LNCAP (cell line): ENCODE results near the gene THAP3.

Experiments
- TF ChIP-seq, protein P1 (sequence below): fragments of 450-650 bp; IDR thresholded peaks from 2 replicates; pipeline ENCODE4 v1.5.1; 2017; ENCODE audit warnings: mild to moderate bottlenecking

The THAP3 gene

DNA sequence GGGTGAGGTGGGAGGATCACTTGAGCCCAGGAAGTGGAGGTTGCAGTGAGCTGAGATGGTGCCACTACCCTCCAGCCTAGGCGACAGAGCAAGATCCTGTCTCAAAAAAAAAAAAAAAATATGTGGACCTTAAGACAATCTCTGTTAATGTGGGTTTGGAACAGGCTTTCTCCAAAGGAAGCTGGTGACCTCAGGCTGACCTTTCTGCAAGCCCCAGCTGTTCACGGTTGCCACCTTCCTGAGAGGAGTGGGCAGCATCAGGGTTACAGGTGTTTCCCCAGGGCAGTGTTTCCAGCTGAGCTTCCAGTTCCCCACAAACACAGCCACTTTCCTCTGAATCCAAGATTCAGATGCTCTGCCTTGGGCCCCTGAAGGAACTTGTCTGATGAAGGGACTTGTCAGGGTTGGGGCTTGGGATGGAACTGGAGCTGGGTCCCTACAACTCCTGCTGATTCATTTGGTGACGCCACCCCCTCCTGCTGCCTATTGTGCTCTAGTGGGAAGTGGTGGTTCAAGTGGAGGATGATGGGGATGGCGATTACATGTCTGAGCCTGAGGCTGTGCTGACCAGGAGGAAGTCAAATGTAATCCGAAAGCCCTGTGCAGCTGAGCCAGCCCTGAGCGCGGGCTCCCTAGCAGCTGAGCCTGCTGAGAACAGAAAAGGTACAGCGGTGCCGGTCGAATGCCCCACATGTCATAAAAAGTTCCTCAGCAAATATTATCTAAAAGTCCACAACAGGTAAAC is 42.9 kb upstream of the THAP3 start:
- TF ChIP-seq, protein P1, sequence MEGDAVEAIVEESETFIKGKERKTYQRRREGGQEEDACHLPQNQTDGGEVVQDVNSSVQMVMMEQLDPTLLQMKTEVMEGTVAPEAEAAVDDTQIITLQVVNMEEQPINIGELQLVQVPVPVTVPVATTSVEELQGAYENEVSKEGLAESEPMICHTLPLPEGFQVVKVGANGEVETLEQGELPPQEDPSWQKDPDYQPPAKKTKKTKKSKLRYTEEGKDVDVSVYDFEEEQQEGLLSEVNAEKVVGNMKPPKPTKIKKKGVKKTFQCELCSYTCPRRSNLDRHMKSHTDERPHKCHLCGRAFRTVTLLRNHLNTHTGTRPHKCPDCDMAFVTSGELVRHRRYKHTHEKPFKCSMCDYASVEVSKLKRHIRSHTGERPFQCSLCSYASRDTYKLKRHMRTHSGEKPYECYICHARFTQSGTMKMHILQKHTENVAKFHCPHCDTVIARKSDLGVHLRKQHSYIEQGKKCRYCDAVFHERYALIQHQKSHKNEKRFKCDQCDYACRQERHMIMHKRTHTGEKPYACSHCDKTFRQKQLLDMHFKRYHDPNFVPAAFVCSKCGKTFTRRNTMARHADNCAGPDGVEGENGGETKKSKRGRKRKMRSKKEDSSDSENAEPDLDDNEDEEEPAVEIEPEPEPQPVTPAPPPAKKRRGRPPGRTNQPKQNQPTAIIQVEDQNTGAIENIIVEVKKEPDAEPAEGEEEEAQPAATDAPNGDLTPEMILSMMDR: no peak

DNA sequence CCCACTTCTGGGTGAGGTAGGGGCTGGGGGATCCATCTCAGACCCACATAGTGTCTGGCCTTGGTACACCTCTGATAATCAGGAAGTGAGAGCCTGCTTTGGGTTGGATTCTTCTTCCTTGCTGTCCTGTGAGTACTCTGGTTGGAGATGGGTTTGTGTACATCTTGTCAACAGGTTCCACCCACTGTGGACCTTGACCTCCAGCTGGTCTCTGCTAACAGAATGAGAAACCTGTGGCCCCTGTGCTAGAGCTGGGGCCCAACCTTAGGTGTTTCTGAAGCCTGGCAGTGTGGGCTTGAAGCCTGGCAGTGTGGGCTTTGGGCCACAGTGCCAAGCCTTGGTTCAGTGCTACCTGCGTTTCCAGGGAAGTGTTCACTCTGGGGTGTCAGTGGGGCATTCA is 42.3 kb upstream of the THAP3 start:
- TF ChIP-seq, protein P1: no peak

DNA sequence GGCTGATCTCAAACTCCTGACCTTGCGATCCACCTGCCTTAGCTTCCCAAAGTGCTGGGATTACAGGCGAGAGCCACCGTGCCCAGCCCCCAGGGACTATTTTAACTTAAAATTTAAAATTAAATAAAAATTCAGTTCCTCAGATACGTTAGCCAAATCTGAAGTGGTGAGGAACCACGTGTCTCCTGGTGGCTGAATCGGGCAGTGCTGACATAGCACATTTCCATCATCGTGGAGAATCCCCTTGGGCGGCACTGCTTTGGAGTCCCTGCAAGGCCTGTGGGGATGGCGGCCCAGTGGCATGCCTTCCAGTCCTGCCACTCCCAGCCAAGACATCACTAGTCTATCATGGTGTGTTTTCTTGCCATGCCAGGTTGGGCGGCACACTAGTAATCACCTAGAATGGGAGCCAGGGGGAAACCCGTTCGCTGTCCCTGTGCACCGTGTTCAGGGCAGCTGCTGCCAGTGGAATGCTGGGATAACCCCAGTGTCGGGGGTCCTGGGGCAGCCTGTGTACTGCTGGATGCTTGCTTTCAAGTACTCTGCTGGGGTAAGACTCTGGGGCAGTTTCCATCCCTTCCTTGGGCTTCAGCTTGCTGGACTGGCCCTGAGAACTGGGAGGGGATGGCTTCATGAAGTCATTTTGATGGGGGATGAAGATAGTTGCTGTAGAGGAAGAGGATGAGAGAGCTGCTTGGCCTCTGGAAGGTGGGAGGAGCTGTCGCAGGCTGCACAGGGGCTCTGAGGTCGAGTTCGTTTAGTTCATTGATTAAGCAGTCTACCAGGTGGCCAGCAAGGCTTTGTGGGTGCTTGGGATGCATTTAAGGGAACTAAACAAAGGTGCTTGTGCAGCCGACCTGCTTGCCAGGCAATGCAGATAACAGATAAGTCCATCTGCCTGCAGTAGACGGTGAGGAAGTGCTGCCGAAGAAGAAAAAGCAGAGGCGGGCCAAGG is 40.3 kb upstream of the THAP3 start:
- TF ChIP-seq, protein P1: no peak

DNA sequence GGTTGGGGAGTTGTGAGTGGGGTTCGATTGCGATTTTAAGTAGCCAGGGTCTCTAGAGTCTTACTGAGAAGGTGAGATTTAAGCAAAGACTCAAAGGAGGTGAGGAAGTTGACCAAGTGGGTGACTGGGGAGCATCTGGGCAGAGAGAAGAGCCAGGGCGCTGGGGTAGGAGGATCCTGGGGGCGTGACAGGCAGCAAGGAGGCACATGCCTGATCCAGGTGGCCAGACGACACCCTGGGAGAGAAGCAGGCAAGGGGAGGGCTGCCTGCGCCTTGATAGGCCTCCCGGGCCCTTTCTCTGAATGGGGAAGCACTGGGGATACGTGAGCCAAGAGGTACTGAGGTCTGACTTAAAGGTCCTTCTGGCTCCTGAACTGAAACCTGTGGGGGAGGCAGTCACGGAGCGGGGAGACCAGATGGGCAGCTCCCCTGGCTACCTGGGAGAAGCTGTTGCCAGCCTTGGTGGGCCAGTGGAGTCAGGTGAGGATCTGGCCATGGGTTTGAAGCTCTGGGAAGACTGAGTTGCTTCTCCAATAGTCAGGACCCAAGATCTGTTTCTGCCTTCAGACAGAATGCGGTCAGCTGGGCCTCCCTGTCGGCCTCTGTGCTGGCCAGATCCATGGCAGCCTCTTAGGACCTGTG is 39.5 kb upstream of the THAP3 start:
- TF ChIP-seq, protein P1: no peak

DNA sequence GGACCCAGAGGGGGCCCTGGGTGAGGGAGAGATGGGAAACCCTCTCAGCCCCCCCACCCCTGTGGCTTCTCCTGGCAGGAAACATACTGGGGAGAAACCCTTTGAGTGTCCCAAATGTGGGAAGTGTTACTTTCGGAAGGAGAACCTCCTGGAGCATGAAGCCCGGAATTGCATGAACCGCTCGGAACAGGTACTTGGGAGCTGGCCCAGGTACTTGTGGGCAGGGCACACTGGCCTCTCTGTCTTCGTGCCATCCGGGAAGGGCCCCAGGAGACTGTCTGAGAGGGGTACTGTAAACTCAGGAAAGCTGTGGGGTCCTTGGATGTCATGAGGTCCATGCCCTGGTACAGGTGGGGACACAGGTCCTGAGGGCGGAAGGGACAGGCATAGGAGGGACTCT is 38.8 kb upstream of the THAP3 start:
- TF ChIP-seq, protein P1: no peak

DNA sequence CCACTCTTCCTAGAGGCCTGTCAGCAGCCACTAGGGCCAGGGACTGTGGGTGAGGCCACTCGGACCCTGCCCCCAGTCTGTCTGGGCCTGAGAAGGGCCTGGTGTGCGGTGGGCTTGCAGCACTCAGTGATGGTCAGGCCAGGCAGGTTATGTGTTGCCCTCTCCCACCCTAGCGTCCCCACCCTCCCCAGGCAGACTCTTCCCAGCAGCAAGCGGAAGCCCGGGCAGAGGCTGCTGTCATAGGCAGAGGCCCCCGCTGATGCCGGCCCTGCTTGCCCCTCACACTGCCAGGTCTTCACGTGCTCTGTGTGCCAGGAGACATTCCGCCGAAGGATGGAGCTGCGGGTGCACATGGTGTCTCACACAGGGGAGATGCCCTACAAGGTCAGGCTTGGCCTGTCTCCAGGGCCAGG is 38.3 kb upstream of the THAP3 start:
- TF ChIP-seq, protein P1: no peak

DNA sequence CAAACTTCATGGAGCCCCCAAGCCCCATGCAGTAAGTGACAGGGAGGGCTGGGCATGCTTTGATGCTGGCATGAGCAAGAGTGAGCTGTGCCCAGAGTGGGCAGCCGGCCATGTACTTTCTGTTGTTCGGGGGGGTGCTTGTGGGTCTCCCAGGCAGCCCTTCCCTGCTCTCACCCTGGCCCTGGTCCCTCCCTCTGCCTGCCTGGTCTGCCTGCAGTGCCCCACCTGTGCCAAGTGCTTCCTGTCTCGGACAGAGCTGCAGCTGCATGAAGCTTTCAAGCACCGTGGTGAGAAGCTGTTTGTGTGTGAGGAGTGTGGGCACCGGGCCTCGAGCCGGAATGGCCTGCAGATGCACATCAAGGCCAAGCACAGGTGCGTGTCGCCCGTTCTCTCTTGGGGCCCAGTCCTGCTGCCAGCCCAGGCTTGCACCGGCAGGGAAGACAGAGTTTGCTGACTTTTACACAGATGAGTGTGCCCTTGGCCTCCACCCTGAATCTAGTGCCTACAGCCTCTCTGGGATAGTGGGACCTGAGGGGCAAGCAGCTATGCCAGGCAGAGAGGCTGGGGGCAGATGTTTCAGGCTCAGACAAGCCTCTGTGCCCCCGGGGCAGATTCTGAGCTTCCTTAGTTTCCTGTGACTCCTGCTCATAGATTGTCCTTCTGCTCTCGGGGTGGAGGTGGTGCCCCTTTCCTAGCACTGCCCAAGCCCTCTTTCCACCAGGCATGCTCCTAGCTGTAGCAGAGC is 37.2 kb upstream of the THAP3 start:
- TF ChIP-seq, protein P1: no peak
